ENCODE data around the gene AUTS2.

The AUTS2 gene

DNA sequence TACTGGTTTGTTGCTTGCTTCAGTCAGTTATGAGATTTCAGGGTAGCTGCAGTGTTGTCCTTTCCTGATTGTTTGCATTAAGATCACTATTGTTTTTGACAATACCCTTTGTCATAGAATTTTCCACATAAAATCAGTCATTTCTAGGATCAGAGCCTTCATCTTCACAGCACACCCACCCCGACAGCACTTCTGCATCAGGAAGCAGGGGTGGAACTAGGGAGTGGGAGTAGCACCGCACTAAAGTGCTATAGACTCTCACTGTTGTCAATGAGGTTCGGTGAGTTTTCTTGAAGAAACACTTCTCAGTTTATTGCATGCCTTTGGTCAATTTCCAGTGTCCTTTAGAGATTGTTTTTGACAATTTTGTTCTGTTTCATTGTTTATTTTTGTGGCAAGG is 632.5 kb downstream of the AUTS2 start:
- in situ Hi-C loops (cut with HindIII; ENCODE audit: low sequenced_read_pairs) = no loop called here
- TF ChIP-seq, protein P1, sequence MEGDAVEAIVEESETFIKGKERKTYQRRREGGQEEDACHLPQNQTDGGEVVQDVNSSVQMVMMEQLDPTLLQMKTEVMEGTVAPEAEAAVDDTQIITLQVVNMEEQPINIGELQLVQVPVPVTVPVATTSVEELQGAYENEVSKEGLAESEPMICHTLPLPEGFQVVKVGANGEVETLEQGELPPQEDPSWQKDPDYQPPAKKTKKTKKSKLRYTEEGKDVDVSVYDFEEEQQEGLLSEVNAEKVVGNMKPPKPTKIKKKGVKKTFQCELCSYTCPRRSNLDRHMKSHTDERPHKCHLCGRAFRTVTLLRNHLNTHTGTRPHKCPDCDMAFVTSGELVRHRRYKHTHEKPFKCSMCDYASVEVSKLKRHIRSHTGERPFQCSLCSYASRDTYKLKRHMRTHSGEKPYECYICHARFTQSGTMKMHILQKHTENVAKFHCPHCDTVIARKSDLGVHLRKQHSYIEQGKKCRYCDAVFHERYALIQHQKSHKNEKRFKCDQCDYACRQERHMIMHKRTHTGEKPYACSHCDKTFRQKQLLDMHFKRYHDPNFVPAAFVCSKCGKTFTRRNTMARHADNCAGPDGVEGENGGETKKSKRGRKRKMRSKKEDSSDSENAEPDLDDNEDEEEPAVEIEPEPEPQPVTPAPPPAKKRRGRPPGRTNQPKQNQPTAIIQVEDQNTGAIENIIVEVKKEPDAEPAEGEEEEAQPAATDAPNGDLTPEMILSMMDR (IDR thresholded peaks at IDR 0.05; ENCODE audit: low read depth, low read length, missing control alignments) = no peak
- DNase-seq (ENCODE audit: low read depth) = no peak

DNA sequence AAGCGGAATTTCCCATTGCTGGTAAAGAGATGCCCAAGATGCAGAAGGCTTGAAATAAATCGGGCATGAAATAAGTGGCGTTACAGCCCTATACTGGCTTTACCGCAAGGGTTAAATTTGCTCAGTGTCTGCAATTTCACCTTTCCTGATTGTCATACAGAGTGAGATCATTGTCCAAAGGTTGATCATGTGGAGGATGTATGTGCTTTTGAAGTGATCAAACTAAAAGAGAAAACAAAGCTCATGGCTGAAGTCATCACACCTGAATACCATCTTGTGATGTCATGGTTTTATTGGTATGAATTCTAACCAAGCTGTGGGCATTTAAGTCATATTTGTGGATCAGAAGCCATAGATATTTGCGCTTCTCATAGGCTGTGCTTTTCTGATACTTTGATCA is 635.5 kb downstream of the AUTS2 start:
- no peak overlapping the region for H3K4me3 ChIP-seq (ENCODE audit: low read depth, low read length)
- DNase-seq (ENCODE audit: low read depth) = no peak
- in situ Hi-C loops (cut with HindIII; ENCODE audit: low sequenced_read_pairs) = no loop called here
- TF ChIP-seq, protein P1 (IDR thresholded peaks at IDR 0.05; ENCODE audit: low read depth, low read length, missing control alignments) = no peak

More for the DNA sequence above, 632.5 kb downstream of the AUTS2 start:
- no peak overlapping the region for H3K4me3 ChIP-seq (ENCODE audit: low read depth, low read length)

DNA sequence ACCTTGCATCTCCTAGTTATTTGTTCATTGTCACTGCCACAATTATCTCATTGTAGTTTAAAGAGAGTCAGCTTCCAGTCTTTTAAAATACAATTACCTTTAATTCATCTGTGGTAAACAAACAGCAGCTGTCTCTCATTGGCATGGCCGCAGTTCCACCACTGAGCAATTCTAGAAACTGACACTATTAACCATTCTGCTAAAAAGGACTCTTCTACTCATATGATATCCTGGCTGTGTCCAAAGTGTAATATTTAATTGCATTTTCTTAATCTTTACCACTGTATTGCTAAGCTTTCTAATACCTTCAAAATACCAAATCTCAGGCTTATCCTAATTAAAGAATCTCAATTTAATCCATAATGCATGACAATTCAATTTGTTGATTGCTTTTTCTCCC is 639.0 kb downstream of the AUTS2 start:
- in situ Hi-C loops (cut with HindIII; ENCODE audit: low sequenced_read_pairs) = no loop called here
- TF ChIP-seq, protein P1 (IDR thresholded peaks at IDR 0.05; ENCODE audit: low read depth, low read length, missing control alignments) = no peak
- no peak for DNase-seq (ENCODE audit: low read depth)
- no peak overlapping the region for H3K4me3 ChIP-seq (ENCODE audit: low read depth, low read length)

- in situ Hi-C loops (cut with HindIII; ENCODE audit: low sequenced_read_pairs) = no loop called here
- H3K4me3 ChIP-seq (ENCODE audit: low read depth, low read length) = no peak overlapping the region
- DNase-seq (ENCODE audit: low read depth) = no peak
- TF ChIP-seq, protein P1 (IDR thresholded peaks at IDR 0.05; ENCODE audit: low read depth, low read length, missing control alignments) = no peak
Measured at GRCh38 chr7:70237831-70238575, 639.7 kb downstream of the AUTS2 start.

DNA sequence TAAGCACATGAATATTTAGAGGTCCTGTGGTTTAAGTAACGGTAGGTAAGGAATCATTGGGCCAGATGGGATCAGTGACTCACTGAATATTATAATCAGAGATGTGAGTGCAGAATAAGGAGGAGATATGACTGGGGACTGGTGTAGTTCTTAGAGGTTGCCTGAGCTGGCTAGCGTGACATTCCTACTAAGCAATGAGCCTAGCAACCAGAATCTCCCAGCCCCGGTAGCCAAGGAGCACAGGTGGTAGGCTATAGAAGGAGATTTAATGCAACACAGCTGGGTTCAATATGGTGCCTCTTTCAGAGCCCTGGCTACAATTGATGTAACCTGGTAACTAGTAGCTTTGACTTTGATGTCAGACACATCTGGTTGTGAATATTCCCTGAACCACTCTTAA is 641.6 kb downstream of the AUTS2 start:
- no peak overlapping the region for H3K4me3 ChIP-seq (ENCODE audit: low read depth, low read length)

DNA sequence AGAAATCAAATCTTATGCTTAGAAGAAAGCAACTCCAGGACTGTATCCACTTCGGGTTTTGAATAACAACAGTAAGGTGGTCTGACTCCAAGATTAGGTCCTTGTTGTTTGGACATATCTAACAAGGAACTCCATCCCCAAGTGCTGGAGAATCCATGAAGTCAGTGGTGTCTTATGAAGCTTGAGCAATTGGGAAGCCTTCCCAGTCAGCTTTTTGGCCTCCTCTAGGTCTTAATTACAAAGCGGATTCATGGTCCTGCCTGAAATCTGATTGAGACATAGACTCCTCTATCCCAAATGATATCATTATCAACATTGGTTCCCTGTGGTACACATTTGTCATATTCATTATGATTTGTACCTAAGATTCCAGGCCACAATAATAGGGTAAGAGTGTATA is 642.6 kb downstream of the AUTS2 start:
- DNase-seq (ENCODE audit: low read depth) = no peak
- TF ChIP-seq, protein P1 (IDR thresholded peaks at IDR 0.05; ENCODE audit: low read depth, low read length, missing control alignments) = no peak
- no peak overlapping the region for H3K4me3 ChIP-seq (ENCODE audit: low read depth, low read length)
- in situ Hi-C loops (cut with HindIII; ENCODE audit: low sequenced_read_pairs) = loop anchor here (5.0 kb wide), 2 partner anchors 54 to 71 kb away; no protein-coding TSS in a partner anchor

More for the DNA sequence above, 641.6 kb downstream of the AUTS2 start:
- in situ Hi-C loops (cut with HindIII; ENCODE audit: low sequenced_read_pairs) = loop anchor here (5.0 kb wide), 2 partner anchors 53 to 72 kb away; no protein-coding TSS in a partner anchor
- DNase-seq (ENCODE audit: low read depth) = no peak
- TF ChIP-seq, protein P1 (IDR thresholded peaks at IDR 0.05; ENCODE audit: low read depth, low read length, missing control alignments) = no peak
